GM21367 (cell line): ENCODE data around the gene SLC6A7.

Experiments used
- ATAC-seq: cut with Tn5 transposase; IDR thresholded peaks from one replicate; pipeline ENCODE4 v1.9.1; 2021; ENCODE audit not compliant: unreplicated experiment

Gene SLC6A7

GRCh38 chr5:150255659-150256409 lies 66.0 kb downstream of the SLC6A7 start:
- no peak for ATAC-seq

GRCh38 chr5:150256410-150257064 lies 66.7 kb downstream of the SLC6A7 start:
- no peak for ATAC-seq

GRCh38 chr5:150257424-150257823 lies 67.6 kb downstream of the SLC6A7 start:
- no peak for ATAC-seq

GRCh38 chr5:150258130-150258529 lies 68.3 kb downstream of the SLC6A7 start:
- no peak for ATAC-seq
